ENCODE data around the gene SLC8A1. TPM values are rescaled to one million over a fixed set of nuclear protein-coding genes. Genes with fewer than 3 reads are reported as not detected.

Gene SLC8A1
- total and polyA plus RNA-seq, 2 donors from 2014 or later = 12.9 to 33.9 TPM

GRCh38 chr2:40463112-40463511 lies 11.2 kb upstream of the SLC8A1 start:
- no peak for FAIRE-seq
- H3K27me3 ChIP-seq (ENCODE audit: control insufficient read depth, insufficient read depth, low read length) = no peaks in the 10 kb centered on the region

GRCh38 chr2:40458271-40458794 lies 6.4 kb upstream of the SLC8A1 start:
- H3K9ac ChIP-seq (ENCODE audit: low read length in 3 of 3) = no peak overlapping the region
- no peaks in the 10 kb centered on the region for H3K36me3 ChIP-seq (ENCODE audit: control insufficient read depth in 2 of 3, insufficient read depth in 3 of 3, low read length in 3 of 3)
- no peaks in the 10 kb centered on the region for H3K27me3 ChIP-seq (ENCODE audit: control insufficient read depth, insufficient read depth, low read length)
- DNase-seq (peak in 1 of 5 donors; percentile 36), FAIRE-seq (no peak)
- no peaks in the 10 kb centered on the region for H3K9me3 ChIP-seq (ENCODE audit: control insufficient read depth in 2 of 3, insufficient read depth in 1 of 3, low read length in 3 of 3)
- H3K4me1 ChIP-seq (ENCODE audit: control insufficient read depth in 2 of 3, insufficient read depth in 2 of 3, low read depth in 1 of 3, low read length in 3 of 3) = peaks cover 0 to 2% (median 0%) of the 10 kb centered on the region in 3 donors
- no peak overlapping the region for H3K4me3 ChIP-seq (ENCODE audit: low read length in 3 of 3)
- intact Hi-C loops (cut with DNase I) = no loop called here
- no peak for TF ChIP-seq CTCF (IDR thresholded peaks at IDR 0.05; ENCODE audit: borderline replicate concordance, extremely low read depth, insufficient read depth)
- H3K27ac ChIP-seq (ENCODE audit: low read depth in 2 of 2, low read length in 2 of 2) = no peak overlapping the region

More at GRCh38 chr2:40463112-40463511, 11.2 kb upstream of the SLC8A1 start:
- Histone ChIP-seq H3K4me3 (ENCODE audit: low read length in 3 of 3) (no peak overlapping the region), H3K9me3 (ENCODE audit: control insufficient read depth in 2 of 3, insufficient read depth in 1 of 3, low read length in 3 of 3) (no peaks in the 10 kb centered on the region), H3K9ac (ENCODE audit: low read length in 3 of 3) (no peak overlapping the region), H3K27ac (ENCODE audit: low read depth in 2 of 2, low read length in 2 of 2) (no peak overlapping the region), H3K36me3 (ENCODE audit: control insufficient read depth in 2 of 3, insufficient read depth in 3 of 3, low read length in 3 of 3) (no peaks in the 10 kb centered on the region), H3K4me1 (ENCODE audit: control insufficient read depth in 2 of 3, insufficient read depth in 2 of 3, low read depth in 1 of 3, low read length in 3 of 3) (no peaks in the 10 kb centered on the region)
- intact Hi-C loops (cut with DNase I) = no loop called here
- no peak for TF ChIP-seq CTCF (IDR thresholded peaks at IDR 0.05; ENCODE audit: borderline replicate concordance, extremely low read depth, insufficient read depth)
- no peak for DNase-seq

- no peak for TF ChIP-seq CTCF (IDR thresholded peaks at IDR 0.05; ENCODE audit: borderline replicate concordance, extremely low read depth, insufficient read depth)
- DNase-seq = no peak
- FAIRE-seq = no peak
- Histone ChIP-seq H3K4me3 (ENCODE audit: low read length in 3 of 3) (no peak overlapping the region), H3K27me3 (ENCODE audit: control insufficient read depth, insufficient read depth, low read length) (no peaks in the 10 kb centered on the region), H3K27ac (ENCODE audit: low read depth in 2 of 2, low read length in 2 of 2) (peak overlapping the region in 1 of 2 donors; percentile 28), H3K4me1 (ENCODE audit: control insufficient read depth in 2 of 3, insufficient read depth in 2 of 3, low read depth in 1 of 3, low read length in 3 of 3) (peaks cover 0 to 2% (median 0%) of the 10 kb centered on the region in 3 donors), H3K36me3 (ENCODE audit: control insufficient read depth in 2 of 3, insufficient read depth in 3 of 3, low read length in 3 of 3) (no peaks in the 10 kb centered on the region), H3K9ac (ENCODE audit: low read length in 3 of 3) (no peak overlapping the region), H3K9me3 (ENCODE audit: control insufficient read depth in 2 of 3, insufficient read depth in 1 of 3, low read length in 3 of 3) (no peaks in the 10 kb centered on the region)
- intact Hi-C loops (cut with DNase I) = no loop called here
Observed at GRCh38 chr2:40457837-40458236, 5.9 kb upstream of the SLC8A1 start.

GRCh38 chr2:40457366-40457765 lies 5.5 kb upstream of the SLC8A1 start:
- no peak for DNase-seq
- no peak for TF ChIP-seq CTCF (IDR thresholded peaks at IDR 0.05; ENCODE audit: borderline replicate concordance, extremely low read depth, insufficient read depth)
- Histone ChIP-seq H3K27me3 (ENCODE audit: control insufficient read depth, insufficient read depth, low read length) (no peaks in the 10 kb centered on the region), H3K4me3 (ENCODE audit: low read length in 3 of 3) (no peak overlapping the region), H3K36me3 (ENCODE audit: control insufficient read depth in 2 of 3, insufficient read depth in 3 of 3, low read length in 3 of 3) (no peaks in the 10 kb centered on the region), H3K9ac (ENCODE audit: low read length in 3 of 3) (no peak overlapping the region), H3K4me1 (ENCODE audit: control insufficient read depth in 2 of 3, insufficient read depth in 2 of 3, low read depth in 1 of 3, low read length in 3 of 3) (peaks cover 0 to 2% (median 0%) of the 10 kb centered on the region in 3 donors), H3K9me3 (ENCODE audit: control insufficient read depth in 2 of 3, insufficient read depth in 1 of 3, low read length in 3 of 3) (no peaks in the 10 kb centered on the region), H3K27ac (ENCODE audit: low read depth in 2 of 2, low read length in 2 of 2) (no peak overlapping the region)
- FAIRE-seq = no peak
- intact Hi-C loops (cut with DNase I) = no loop called here

All from kidney (tissue), 14 donors.